Left cardiac atrium (tissue), 4 donors: ENCODE results near the gene KIAA0825. TPM values are rescaled to one million over a fixed set of nuclear protein-coding genes. Genes with fewer than 3 reads are reported as not detected.
A peak's percentile ranks its signal among the peaks of the same experiment; 100 is the strongest.
"Not testable (repeated sequence)": the region's sequence is repeated elsewhere in the genome, so short reads cannot be mapped to it uniquely, and the experiment has no call there.

Experiments used
- ATAC-seq, 2 donors: fragments of 200-7000 bp; cut with Tn5 transposase; one replicate each; pipeline ENCODE4 v1.9.1; 2020; ENCODE audit warnings: mild to moderate bottlenecking in 2 of 2, moderate library complexity in 2 of 2
- DNase-seq: peaks from one replicate; pipeline ENCODE4 v3.0.0-alpha.2; 2020
- intact Hi-C, 2 donors: fragments of 100-400 bp; cut with DNase I; formaldehyde crosslinking; loops; one replicate each; pipeline versions ENCODE4 v1.14.1 to v1.15.1; 2022 to 2023
- total RNA-seq, 2 donors: library from RNA; stranded (reverse); fragmentation: NEBNext Ultra II Directional; extraction: Animal tissue kit (Norgen Biotek cat#: 25700); gene quantifications; one replicate each; pipeline ENCODE4 v1.2.1, GENCODE V29; 2021
- donor health status: DM: no; HTN: yes; CAD: no.
- donor health status: DM: no; HTN: yes; CAD: no; lungs with severe emphysema.
- donor health status: DM: yes; HTN: yes; CAD: no.
- donor health status: Dilated cardiomyopathy.

KIAA0825 gene
- total RNA-seq, 2 donors from 2014 or later, result 2.2 to 3.0 TPM

DNA sequence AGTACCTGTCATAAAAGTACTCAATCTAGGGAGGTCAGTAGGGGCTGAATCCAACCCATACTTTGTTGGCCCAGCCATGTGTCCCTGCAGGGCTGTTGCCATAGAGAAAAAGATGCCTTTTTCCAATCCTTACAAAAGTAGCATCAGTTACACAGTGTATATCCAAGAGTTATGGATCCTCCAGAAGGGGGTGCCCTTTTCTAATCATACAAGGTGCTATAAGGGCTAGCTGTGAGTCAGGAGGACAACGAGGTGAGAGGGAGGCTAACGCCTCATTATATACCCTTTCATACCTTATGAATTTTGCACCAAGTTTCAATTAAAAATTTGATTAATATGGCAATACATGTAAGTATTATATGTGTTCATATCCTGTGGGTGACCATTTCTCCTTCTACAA, 4.8 kb downstream of the KIAA0825 start:
- DNase-seq (no peak), ATAC-seq (no peak)
- intact Hi-C loops, result no loop called here

DNA sequence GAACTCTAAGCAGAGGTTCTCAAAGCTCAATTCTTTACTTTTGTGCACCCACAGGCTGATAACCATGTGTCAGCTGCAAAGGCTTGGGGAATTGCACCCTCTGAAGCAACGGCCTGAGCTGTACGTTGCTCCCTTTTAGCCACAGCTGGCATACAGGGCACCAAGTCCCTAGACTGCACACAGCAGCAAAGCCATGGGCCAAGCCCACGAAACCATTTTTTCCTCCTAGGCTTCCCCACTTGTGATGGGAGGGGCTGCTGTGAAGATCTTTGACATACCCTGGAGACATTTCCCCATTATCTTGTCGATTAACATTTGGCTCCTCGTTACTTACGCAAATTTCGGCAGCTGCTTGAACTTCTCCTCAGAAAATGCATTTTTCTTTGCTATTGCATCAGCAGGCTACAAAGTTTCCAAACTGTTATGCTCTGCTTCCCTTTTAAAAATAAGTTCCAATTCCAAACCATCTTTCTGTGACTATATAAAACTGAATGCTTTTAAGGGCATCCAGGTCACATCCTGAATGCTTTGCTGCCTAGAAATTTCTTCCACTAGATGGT, 23.0 kb downstream of the KIAA0825 start:
- intact Hi-C loops, result no loop called here
- no peak for DNase-seq
- no peak for ATAC-seq

DNA sequence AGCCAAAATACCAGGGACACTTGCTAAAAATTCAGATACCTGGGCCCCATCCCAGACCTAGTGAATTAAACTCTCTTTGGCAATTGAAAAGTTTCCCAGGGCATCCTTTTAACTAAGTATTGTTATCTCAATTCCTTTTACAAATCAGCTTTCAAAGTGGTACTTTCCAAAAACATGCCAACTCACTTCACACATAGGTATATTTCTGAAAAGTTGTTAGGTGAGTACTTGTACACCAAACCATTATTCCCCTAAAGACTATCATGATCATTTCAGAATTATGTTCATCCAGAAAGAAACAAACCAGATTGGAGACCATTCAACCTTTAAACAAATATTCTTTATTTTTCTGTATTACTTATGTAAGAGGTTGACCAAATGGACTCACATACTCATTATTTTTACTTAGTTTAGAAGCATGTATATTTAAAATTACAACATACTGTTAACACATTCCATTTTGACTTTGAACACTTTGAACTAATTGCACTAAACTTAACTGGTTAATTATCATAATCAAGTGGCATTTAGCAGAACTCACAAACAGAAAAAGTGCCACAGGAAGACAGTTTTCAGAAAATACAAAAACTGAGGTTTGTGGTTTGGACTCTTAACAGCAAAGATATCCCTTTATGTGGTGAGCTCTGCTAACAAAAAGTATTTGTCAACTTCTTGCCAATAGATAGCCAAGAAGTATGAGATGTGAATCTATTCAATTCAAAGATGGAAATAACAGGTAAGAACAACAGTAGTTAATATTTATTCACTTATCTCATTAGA, 40.7 kb downstream of the KIAA0825 start:
- no peak for DNase-seq
- ATAC-seq, result no peak
- intact Hi-C loops, result no loop called here

DNA sequence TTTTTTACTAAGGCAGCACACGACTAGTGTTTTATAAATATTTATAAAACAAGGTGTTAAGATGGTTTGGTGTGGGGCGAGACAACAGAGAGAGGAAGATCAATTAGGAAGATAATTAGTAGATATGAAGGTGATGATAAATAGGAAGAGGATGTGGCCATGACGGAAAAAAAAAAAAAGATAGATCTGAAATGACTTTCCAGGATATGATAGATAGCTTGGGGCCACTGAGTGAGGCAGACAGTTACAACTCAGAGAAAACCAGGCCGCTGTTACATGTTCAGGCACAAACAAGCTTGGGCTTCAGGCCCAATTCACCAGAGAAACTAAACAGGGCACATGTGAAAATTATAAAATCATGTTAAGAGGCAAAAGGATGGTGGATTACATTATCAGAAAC, 43.2 kb downstream of the KIAA0825 start:
- no peak for DNase-seq
- intact Hi-C loops, result no loop called here
- ATAC-seq, result peak in 1 of 2 donors; percentile 38

DNA sequence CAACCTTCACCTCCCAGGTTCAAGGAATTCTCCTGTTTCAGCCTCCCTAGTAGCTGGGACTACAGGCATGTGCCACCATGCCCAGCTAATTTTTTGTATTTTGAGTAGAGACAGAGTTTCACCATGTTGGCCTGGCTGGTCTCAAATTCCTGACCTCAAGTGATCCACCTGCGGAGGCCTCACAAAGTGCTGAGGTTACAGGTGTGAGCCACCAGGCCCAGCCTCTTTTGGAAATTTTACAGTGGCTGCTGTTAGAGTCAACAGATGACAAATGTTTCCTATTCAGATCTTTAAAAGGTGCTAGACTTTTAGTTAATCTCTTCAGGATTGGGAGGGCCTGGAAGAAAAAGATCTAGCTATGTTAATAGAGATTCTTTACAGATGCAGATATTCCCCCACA, 45.1 kb downstream of the KIAA0825 start:
- DNase-seq, ATAC-seq, intact Hi-C loops: not testable (repeated sequence)

DNA sequence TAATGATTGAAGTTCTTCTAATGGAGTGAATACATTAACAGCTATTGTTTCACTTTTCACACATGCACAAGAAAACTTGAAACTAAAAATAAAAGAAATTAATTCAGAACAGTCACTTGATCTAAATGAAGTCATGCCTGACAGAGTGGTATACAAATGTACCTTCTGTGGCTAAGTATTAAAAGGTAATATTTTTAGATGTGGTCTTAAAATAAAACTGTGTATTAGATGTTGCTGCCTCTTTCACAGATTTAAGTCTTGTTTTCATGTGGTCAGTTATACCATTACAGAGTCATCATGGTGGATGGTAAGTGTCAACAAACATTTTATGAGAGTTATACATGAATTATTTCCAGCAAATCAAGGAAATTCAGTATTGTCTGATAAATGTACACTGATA, 47.0 kb downstream of the KIAA0825 start:
- no peak for ATAC-seq
- no peak for DNase-seq
- intact Hi-C loops, result no loop called here

DNA sequence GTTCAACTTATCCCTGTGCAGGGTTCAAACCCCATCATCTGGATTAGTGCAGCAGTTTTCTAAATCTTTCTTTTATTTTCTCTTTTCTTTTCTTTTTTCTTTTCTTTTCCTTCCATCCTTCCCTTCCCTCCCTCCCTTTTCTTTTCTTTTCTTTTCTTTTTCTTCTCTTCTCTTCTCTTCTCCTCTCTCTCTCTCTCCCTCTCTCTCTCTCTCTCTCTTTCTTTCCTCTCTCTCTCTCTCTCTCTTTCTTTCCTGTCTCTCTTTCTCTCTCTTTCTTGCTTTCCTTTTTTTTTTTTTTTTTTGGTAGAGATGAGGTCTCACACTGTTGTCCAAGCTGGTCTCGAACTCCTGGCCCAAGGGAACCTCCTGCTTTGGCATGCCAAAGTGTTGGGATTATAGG, 53.6 kb downstream of the KIAA0825 start:
- DNase-seq (no peak), ATAC-seq (no peak)
- intact Hi-C loops, result no loop called here

DNA sequence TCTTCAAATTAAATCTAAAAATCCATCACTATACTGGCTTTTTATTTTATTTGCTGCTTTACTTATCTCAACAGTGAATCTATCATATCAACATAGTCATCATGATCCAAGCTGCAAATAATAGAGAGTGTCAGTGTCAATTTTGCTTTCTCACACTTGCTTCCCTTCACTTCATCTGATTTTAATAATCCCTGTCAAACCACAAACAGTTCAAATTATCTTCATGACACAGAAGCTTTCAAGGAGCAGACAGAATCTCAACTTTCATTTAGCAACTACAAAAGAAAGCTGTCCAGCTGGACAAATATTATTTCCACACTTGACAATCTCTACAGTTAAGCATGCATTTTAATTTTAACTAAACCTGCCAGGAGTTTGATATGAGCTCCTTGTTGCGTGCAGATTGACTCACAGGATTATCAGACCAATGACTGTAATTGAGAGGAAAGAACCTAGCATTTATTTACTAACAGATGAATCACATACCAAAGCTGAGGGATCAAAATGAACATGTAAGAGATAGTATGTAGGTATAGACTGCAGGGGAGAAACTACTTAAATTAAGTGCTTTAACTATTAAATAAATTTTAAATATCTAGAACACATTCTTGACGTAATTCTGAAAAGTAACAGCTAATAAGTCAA, 56.0 kb downstream of the KIAA0825 start:
- ATAC-seq (no peak), DNase-seq (no peak)
- intact Hi-C loops, result no loop called here

DNA sequence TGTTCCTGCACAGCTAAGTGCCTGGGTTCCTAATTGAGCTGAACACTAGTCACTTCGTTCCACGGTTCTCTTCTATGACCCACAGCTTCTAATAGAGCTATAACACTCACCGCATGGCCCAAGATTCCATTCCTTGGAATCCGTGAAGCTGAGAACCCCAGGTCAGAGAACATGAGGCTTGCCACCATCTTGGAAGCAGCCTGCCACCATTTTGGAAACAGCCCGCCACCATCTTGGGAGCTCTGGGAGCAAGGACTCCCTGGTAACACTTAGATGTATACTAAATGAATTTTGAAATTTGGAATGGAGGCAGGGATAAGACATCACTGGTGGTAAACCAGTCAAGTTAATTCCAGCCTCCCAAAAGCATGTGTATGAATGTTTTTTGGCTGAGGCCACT, 60.4 kb downstream of the KIAA0825 start:
- DNase-seq, result no peak
- intact Hi-C loops, result no loop called here
- ATAC-seq, result no peak

DNA sequence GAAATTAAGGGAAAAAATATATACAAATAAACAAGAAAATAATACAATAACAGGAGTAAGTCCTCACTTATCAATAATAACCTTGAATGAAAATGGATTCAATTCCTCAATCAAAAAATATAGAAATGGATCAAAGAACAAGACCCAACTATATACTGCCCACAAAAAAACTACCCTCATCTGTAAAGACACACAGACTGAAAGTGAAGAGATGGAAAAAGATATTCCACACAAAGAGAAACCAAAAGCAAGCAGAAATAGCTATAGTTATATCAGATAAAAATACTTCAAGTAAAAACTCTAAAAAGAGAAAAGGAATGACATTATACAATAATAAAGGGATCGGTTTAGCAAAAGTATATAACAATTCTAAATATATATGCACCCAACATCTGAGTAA, 66.5 kb downstream of the KIAA0825 start:
- DNase-seq, result no peak
- intact Hi-C loops, result no loop called here
- no peak for ATAC-seq

DNA sequence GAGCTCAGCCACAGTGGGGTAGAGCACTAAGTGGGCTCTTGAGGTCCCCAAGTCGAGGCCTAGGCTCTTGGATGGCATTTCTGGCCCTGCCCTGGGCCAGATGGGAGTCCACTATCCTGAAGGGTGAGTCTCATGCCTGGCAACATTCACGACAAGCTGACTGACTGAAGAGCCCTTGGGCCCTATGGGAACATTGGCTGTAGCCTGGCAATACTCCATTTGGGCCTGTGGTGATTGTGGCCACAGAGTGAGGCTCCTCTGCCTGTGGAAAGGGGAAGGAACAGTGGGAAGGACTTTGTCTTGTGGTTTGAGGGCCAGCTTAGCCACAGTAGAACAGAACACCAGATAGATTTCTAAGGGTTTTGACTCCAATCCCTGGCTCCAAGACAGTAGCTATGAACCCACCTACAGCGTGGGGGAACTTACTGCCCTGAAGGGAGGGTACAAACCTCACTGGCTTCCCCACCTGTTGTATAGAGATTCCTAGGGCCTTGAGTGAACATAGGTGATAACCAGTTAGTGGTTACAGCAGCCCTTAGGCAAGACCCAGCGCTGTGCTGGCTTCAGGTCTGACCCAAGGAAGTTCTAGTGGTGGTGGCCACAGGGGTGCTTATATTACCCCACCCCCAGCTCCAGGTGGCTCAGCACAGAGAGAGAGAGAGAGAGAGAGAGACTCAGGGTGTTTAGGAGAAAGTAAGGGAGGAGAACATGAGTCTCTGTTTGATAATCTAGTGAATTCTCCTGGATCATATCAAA, 72.4 kb downstream of the KIAA0825 start:
- ATAC-seq (peak; percentile 15 to 47), DNase-seq (no peak)
- intact Hi-C loops, result no loop called here

DNA sequence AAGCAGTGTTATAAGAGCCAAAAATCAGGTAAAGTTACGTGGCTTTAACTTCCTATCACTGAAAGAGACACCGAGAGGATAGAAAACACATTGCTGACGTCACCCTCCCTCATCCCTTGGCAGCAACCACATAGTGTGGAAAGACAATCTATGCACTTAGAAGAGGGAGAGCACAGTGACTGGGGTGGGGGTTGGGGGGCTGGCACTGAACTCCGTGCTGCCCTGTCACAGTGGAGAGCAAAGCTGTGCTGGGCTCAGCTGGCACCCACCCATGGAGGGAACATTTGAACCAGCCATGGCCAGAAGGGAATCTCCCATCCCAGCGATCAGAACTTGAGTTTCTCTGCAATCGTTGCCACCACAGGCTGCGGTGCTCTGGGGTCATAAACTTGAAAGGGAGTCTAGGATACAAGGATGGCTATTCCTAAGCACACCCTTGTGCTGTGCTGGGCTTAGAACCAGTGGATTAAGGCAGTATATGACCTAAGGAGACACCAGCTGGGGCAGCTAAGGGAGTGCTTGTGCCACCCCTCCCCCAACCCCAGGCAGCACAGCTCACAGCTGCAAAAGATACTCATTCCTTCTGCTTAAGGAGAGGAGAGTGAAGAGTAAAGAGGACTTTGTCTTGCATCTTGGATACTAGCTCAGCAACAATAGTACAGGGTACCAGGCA, 73.4 kb downstream of the KIAA0825 start:
- ATAC-seq (peak in 1 of 2 donors; percentile 49), DNase-seq (no peak)
- intact Hi-C loops, result no loop called here

DNA sequence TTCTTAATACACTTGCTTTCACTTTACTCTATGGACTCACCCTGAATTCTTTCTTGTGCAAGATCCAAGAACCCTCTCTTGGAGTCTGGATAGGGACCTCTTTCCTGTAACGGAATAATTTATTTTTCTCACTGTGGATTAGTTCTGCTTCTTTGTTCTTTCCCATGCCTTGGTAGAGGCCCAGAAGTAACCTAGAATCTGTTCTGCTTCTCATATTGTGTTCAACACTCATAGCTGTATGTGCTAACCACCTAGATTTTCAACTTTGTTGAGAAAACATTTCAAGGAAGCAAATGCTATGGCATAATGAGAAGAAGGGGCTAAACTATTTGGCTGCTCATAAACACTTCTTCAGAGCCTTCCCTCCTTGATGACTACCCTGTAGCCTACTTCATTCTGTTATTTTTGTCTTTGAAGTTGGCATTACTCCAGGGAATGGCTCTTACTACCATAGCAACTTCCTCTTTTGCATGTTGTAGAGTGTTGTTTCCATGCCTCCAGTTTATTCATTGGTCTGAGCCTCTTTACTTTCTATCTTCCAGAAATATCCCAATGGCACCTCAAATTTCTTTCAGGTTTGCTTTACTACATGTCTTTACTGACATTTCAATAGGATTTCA, 74.3 kb downstream of the KIAA0825 start:
- intact Hi-C loops, result no loop called here
- ATAC-seq (peak; percentile 71 to 90), DNase-seq (no peak)

DNA sequence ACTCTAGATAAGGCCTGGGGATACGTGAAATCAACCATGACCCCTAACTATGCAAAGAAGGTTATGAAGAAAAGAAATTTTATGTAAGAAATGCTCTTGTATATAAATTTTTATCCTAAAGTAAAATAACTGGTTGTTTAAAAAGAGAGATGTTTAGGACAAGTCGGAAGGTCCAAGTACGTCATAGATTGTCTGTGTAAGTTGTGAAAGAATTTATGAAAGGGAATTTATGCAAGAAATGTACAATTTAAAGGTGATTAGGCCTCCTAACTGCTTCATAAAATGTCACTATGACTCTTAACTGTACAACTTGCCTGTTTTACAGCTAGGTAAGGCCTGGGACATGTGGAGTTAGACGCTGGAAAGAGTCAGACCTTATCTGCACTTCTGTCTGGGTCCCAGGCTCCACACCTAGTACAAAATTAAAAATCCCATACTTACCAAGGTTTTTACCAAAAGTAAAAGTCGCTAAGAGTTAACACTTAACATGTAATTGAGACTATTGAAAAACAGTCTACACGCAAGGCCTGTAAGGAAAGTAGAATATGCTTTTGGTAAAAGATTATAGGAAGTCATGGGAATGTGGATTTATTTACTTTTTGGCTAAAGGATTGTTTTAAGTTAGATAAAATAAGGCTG, 77.4 kb downstream of the KIAA0825 start:
- ATAC-seq (no peak), DNase-seq (no peak)
- intact Hi-C loops, result no loop called here

DNA sequence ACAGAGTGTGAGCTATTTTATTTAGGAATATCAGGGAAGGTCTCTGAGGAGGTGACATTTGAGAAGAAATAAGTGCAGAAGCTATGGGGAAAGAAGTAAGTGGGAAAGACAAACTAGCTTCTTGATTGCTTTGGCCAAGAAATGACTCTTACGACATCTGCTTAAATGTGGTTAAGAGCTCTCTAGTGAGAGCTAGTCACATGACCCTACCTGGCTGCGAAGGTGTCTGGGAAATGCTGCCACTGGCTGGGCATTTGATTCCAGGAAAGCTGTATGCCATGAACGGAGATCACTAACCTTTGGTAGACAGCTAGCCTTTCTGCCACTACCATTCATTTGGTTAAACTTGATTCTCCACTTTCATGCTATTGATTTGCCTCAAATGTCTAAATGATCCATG, 80.1 kb downstream of the KIAA0825 start:
- intact Hi-C loops, result no loop called here
- DNase-seq, result no peak
- no peak for ATAC-seq

DNA sequence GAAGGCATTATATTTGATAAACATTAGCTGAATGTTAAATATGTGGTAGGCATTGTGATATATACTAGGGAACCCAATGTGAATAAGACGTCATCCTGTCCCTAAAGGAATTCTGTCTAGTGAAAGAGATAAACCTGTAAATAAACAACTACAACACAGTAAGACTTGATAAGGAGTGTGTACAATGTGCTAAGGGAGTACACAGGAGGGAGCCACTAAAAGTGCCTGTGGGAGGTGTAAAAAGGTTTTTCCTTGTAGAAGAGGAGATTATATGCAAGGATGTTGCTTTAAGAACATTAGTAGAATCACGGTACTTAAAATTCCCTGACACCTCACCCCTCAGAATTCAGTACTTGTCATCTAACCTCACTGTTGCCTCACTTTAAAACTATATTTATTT, 91.7 kb downstream of the KIAA0825 start:
- intact Hi-C loops, result loop anchor here (5.0 to 10.0 kb wide), 3 partner anchors 168 to 211 kb away; no protein-coding TSS in a partner anchor
- ATAC-seq, result no peak
- no peak for DNase-seq

DNA sequence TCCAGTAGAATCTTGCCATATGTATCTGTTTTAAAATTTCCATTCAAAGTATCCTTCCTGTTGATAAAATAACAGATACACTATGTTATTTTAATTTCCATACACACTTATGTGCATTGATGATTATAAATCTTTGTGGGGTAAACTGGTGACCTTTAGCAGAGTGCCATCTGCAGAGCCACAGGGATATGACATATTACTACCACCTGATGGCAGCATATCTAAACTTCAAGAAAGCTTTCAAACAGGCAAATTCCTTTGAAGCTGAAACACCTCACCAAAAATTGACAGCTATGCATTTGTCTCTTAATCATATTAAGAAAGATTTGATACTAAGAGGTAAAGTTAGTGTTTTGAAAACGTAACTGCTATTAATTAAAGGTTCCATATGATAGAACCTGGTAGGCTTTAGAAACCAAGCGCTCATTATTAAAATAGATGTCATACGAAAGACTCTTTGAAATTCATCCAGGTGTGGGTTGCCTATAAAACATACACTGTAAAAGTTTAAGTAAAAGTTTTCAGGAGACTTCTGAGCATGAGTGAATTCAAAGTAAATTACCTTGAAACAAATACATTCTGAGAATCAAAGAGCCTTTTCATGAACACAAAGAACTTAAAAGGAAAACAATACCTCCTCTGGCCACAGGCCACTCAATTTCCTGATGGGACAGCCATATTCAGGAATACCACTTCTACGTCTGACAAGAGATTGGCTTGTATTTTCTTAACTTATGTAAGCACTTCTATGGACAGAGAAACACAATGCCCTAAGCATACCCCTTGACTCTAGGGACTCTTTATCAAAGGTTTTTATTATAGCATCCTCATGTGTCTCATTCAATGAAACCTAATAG, 93.3 kb downstream of the KIAA0825 start:
- DNase-seq (no peak), ATAC-seq (peak in 1 of 2 donors; percentile 36)
- intact Hi-C loops, result loop anchor here (5.0 to 10.0 kb wide), 3 partner anchors 170 to 212 kb away; no protein-coding TSS in a partner anchor
